Measurements from ENCODE around the gene FOXL2. TPM values are rescaled to one million over a fixed set of nuclear protein-coding genes. Genes with fewer than 3 reads are reported as not detected.

FOXL2 gene
- total RNA-seq, 1 donor from 2014 or later = not detected

- peaks cover under 1% of the 10 kb centered on the region for H3K9me3 Mint-ChIP-seq
- no peaks in the 10 kb centered on the region for H3K36me3 Mint-ChIP-seq
- no peak for TF ChIP-seq CTCF (IDR thresholded peaks at IDR 0.05; ENCODE audit: unreplicated experiment)
- no peaks in the 10 kb centered on the region for H3K27me3 Mint-ChIP-seq (ENCODE audit: low read depth)
- peaks cover under 1% of the 10 kb centered on the region for H3K4me1 Mint-ChIP-seq
- DNase-seq (ENCODE audit: low spot score in 2 of 2, unreplicated experiment in 2 of 2) = no peak
- no peak overlapping the region for H3K27ac Mint-ChIP-seq
- H3K4me3 Mint-ChIP-seq = no peak overlapping the region
Observed at GRCh38 chr3:138909904-138910303, 37.0 kb downstream of the FOXL2 start.

DNA sequence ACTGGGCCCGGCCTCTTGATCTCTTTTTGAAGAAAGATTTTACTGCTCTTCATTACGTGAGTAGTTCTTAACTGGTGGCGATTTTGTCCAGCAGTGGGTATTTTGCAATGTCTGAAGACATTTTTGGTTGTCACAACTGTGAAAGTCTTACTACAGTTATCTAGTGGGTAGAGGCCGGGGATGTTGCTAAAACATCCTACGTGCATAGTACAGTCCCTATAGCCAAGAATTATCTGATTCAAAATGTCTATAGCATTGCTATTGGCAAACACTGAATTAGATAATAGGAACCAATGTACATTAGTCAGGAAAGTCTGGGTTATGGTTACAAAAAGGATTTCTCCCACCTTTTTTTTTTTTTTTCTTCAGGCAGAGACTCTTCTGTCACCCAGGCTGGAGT, 38.1 kb downstream of the FOXL2 start:
- TF ChIP-seq CTCF (IDR thresholded peaks at IDR 0.05; ENCODE audit: unreplicated experiment) = no peak
- Mint-ChIP-seq H3K36me3 (no peaks in the 10 kb centered on the region), H3K9me3 (peaks cover 3% of the 10 kb centered on the region), H3K4me3 (no peak overlapping the region), H3K27me3 (ENCODE audit: low read depth) (no peaks in the 10 kb centered on the region), H3K27ac (no peak overlapping the region), H3K4me1 (no peaks in the 10 kb centered on the region)
- no peak for DNase-seq (ENCODE audit: low spot score in 2 of 2, unreplicated experiment in 2 of 2)

- H3K36me3 Mint-ChIP-seq = no peaks in the 10 kb centered on the region
- TF ChIP-seq CTCF (IDR thresholded peaks at IDR 0.05; ENCODE audit: unreplicated experiment) = no peak
- no peak overlapping the region for H3K27ac Mint-ChIP-seq
- DNase-seq (ENCODE audit: low spot score in 2 of 2, unreplicated experiment in 2 of 2) = no peak
- no peaks in the 10 kb centered on the region for H3K4me1 Mint-ChIP-seq
- peaks cover 3% of the 10 kb centered on the region for H3K9me3 Mint-ChIP-seq
- no peak overlapping the region for H3K4me3 Mint-ChIP-seq
- H3K27me3 Mint-ChIP-seq (ENCODE audit: low read depth) = no peaks in the 10 kb centered on the region
Observed at GRCh38 chr3:138907539-138907938, 39.4 kb downstream of the FOXL2 start.

DNA sequence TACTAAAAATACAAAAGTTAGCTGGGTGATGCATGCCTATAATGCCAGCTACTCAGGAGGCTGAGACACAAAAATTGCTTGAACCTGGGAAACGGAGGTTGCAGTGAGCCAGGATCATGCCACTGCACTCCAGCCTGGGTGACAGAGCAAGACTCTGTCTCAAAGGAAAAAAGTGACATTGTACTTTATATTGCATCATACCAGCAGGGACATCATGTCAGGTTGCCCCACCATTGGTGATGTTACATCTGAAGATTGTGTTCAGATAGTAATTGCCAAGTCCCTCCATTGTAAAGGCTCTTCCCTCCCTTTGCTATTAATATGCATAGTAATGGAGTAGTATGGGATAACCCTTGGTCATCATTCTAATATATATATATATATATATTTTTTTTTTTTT, 44.8 kb downstream of the FOXL2 start:
- DNase-seq (ENCODE audit: low spot score in 2 of 2, unreplicated experiment in 2 of 2) = no peak
- Mint-ChIP-seq H3K27ac (no peak overlapping the region), H3K36me3 (no peaks in the 10 kb centered on the region), H3K4me3 (no peak overlapping the region), H3K27me3 (ENCODE audit: low read depth) (no peaks in the 10 kb centered on the region), H3K4me1 (no peaks in the 10 kb centered on the region), H3K9me3 (peaks cover 3% of the 10 kb centered on the region)
- no peak for TF ChIP-seq CTCF (IDR thresholded peaks at IDR 0.05; ENCODE audit: unreplicated experiment)

- no peak overlapping the region for H3K27ac Mint-ChIP-seq
- TF ChIP-seq CTCF (IDR thresholded peaks at IDR 0.05; ENCODE audit: unreplicated experiment) = no peak
Observed at GRCh38 chr3:138901567-138901966, 45.4 kb downstream of the FOXL2 start.

DNA sequence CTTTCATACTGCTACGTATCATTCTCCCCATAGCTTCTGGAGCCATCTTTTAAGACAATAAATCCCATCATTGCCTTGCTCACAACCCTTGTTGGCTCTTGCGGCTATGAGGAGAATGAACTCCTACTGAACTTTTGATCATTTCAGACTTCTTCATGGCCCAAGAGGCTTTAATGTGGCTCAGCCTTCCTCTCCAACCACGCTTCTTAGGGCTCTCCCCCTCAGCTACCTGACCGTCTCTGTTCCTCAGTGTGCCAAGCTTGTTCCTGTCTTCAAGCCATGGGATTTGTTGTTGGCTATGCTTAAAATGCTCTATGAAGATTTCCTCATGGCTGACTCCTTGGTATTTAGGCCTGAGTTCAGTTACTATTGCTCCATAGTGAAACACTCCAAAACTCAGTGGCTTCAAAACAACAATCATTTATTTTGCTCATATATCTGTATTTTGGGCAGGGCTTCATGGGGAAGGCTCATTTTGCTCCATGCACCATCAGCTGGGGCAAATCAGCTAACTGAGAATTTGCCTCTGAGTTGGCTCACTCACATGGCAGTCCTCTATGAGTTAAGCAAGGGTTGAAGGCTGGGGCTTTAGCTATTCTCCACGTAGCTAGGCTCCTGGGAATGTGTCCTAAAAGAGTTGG, 47.5 kb downstream of the FOXL2 start:
- H3K4me1 Mint-ChIP-seq = no peaks in the 10 kb centered on the region
- no peak overlapping the region for H3K4me3 Mint-ChIP-seq
- no peak for TF ChIP-seq CTCF (IDR thresholded peaks at IDR 0.05; ENCODE audit: unreplicated experiment)
- no peaks in the 10 kb centered on the region for H3K36me3 Mint-ChIP-seq
- H3K27ac Mint-ChIP-seq = no peak overlapping the region
- no peaks in the 10 kb centered on the region for H3K9me3 Mint-ChIP-seq
- no peaks in the 10 kb centered on the region for H3K27me3 Mint-ChIP-seq (ENCODE audit: low read depth)
- no peak for DNase-seq (ENCODE audit: low spot score in 2 of 2, unreplicated experiment in 2 of 2)

More at GRCh38 chr3:138901567-138901966, 45.4 kb downstream of the FOXL2 start:
- Mint-ChIP-seq H3K27me3 (ENCODE audit: low read depth) (no peaks in the 10 kb centered on the region), H3K4me1 (no peaks in the 10 kb centered on the region), H3K36me3 (no peaks in the 10 kb centered on the region), H3K4me3 (no peak overlapping the region), H3K9me3 (peaks cover 3% of the 10 kb centered on the region)
- DNase-seq (ENCODE audit: low spot score in 2 of 2, unreplicated experiment in 2 of 2) = no peak
